Esophagus muscularis mucosa (tissue), 4 donors: Measurements from ENCODE around the gene SSTR5.

Experiments used
- EP300 ChIP-seq: sonication (generic); formaldehyde crosslinking; IDR thresholded peaks from one replicate; pipeline ENCODE4 v1.6.1; 2017; ENCODE audit warnings: antibody characterized with exemption
- POLR2A ChIP-seq: fragments of 450-650 bp; IDR thresholded peaks from one replicate; pipeline ENCODE4 v1.6.1; 2017; ENCODE audit warnings: antibody characterized with exemption, moderate library complexity, mild to moderate bottlenecking, low read depth
- POLR2AphosphoS5 ChIP-seq, 2 donors: sonication (generic); formaldehyde crosslinking; IDR thresholded peaks; one replicate each; pipeline ENCODE4 v1.6.1; 2017; ENCODE audit warnings: antibody characterized with exemption in 2 of 2
- TF ChIP-seq, protein P1 (sequence below), 3 experiments: fragments of 200-600 bp in 2 of 3; fragments of 450-650 bp in 1 of 3; sonication (generic) in 2 of 3; IDR thresholded peaks; one replicate each; pipeline ENCODE4 v1.5.1; 2017 to 2019; ENCODE audit warnings: antibody characterized with exemption in 3 of 3, mild to moderate bottlenecking in 2 of 3, moderate library complexity in 1 of 3

DNA sequence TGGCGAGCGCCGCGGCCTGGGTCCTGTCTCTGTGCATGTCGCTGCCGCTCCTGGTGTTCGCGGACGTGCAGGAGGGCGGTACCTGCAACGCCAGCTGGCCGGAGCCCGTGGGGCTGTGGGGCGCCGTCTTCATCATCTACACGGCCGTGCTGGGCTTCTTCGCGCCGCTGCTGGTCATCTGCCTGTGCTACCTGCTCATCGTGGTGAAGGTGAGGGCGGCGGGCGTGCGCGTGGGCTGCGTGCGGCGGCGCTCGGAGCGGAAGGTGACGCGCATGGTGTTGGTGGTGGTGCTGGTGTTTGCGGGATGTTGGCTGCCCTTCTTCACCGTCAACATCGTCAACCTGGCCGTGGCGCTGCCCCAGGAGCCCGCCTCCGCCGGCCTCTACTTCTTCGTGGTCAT is 6.8 kb downstream of the SSTR5 start:
- TF ChIP-seq, protein P1, sequence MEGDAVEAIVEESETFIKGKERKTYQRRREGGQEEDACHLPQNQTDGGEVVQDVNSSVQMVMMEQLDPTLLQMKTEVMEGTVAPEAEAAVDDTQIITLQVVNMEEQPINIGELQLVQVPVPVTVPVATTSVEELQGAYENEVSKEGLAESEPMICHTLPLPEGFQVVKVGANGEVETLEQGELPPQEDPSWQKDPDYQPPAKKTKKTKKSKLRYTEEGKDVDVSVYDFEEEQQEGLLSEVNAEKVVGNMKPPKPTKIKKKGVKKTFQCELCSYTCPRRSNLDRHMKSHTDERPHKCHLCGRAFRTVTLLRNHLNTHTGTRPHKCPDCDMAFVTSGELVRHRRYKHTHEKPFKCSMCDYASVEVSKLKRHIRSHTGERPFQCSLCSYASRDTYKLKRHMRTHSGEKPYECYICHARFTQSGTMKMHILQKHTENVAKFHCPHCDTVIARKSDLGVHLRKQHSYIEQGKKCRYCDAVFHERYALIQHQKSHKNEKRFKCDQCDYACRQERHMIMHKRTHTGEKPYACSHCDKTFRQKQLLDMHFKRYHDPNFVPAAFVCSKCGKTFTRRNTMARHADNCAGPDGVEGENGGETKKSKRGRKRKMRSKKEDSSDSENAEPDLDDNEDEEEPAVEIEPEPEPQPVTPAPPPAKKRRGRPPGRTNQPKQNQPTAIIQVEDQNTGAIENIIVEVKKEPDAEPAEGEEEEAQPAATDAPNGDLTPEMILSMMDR (IDR thresholded peaks at IDR 0.05), result no peak
- TF ChIP-seq POLR2A (no peak), POLR2AphosphoS5 (IDR thresholded peaks at IDR 0.05) (no peak), EP300 (no peak)
